Activated CD8-positive, alpha-beta memory T cell treated with anti-CD3 and anti-CD28 coated beads for 1 hour (primary cell): ENCODE measurements around the gene RBP2.

Source experiments
- DNase-seq, 2 donors: peaks; one replicate each; pipeline ENCODE4 v3.0.0-alpha.2; 2020; ENCODE audit warnings: low read depth in 1 of 2; ENCODE audit errors: extremely low read depth in 1 of 2

The RBP2 gene

GRCh38 chr3:139482206-139482605, 5.9 kb upstream of the RBP2 start:
- DNase-seq = no peak

GRCh38 chr3:139481116-139481515, 4.8 kb upstream of the RBP2 start:
- no peak for DNase-seq

GRCh38 chr3:139480585-139480984, 4.3 kb upstream of the RBP2 start:
- DNase-seq = no peak

GRCh38 chr3:139477710-139478640, 1.7 kb upstream of the RBP2 start:
- no peak for DNase-seq

GRCh38 chr3:139473155-139473771, 3.1 kb downstream of the RBP2 start:
- DNase-seq = no peak

GRCh38 chr3:139472380-139473010, 3.8 kb downstream of the RBP2 start:
- no peak for DNase-seq

GRCh38 chr3:139470199-139470598, 6.1 kb downstream of the RBP2 start:
- DNase-seq = no peak

- no peak for DNase-seq
Measured at GRCh38 chr3:139468399-139468798, 7.9 kb downstream of the RBP2 start.

- no peak for DNase-seq
Measured at GRCh38 chr3:139466360-139466759, 10.0 kb downstream of the RBP2 start.

GRCh38 chr3:139465636-139466035, 10.7 kb downstream of the RBP2 start:
- no peak for DNase-seq

- DNase-seq = no peak
Measured at GRCh38 chr3:139463466-139463865, 12.8 kb downstream of the RBP2 start.

GRCh38 chr3:139460529-139460928, 15.8 kb downstream of the RBP2 start:
- no peak for DNase-seq

- no peak for DNase-seq
Measured at GRCh38 chr3:139460076-139460475, 16.2 kb downstream of the RBP2 start.

GRCh38 chr3:139458348-139458747, 18.0 kb downstream of the RBP2 start:
- no peak for DNase-seq

- DNase-seq = no peak
Measured at GRCh38 chr3:139457066-139457465, 19.2 kb downstream of the RBP2 start.

- DNase-seq = no peak
Measured at GRCh38 chr3:139456386-139456785, 19.9 kb downstream of the RBP2 start.

- DNase-seq = no peak
Measured at GRCh38 chr3:139455855-139456254, 20.5 kb downstream of the RBP2 start.

GRCh38 chr3:139455206-139455605, 21.1 kb downstream of the RBP2 start:
- DNase-seq = no peak

- no peak for DNase-seq
Measured at GRCh38 chr3:139454346-139454745, 22.0 kb downstream of the RBP2 start.

- DNase-seq = no peak
Measured at GRCh38 chr3:139450159-139450558, 26.2 kb downstream of the RBP2 start.

GRCh38 chr3:139449566-139449965, 26.8 kb downstream of the RBP2 start:
- DNase-seq = no peak

- DNase-seq = no peak
Measured at GRCh38 chr3:139448104-139448503, 28.2 kb downstream of the RBP2 start.
